Adrenal gland (tissue), 12 donors: ENCODE data around the gene TLR7. TPM values are rescaled to one million over a fixed set of nuclear protein-coding genes. Genes with fewer than 3 reads are reported as not detected.

Source experiments
- DNase-seq, 7 donors: peaks; one replicate each; pipeline ENCODE4 v3.0.0-alpha.2; 2019 to 2020
- H3K27ac ChIP-seq, 5 donors: fragments of 200-600 bp; sonication (generic) in 4 of 5; 1 replicate in 3 of 5; 2 replicates in 2 of 5; pipeline versions ENCODE4 v1.5.1 to v1.8.0; 2016 to 2020; ENCODE audit warnings: mild to moderate bottlenecking in 1 of 5
- H3K27me3 ChIP-seq: fragments of 200-600 bp; 2 replicates; pipeline ENCODE4 v1.8.0; 2021
- H3K36me3 ChIP-seq, 2 donors: fragments of 200-600 bp; replicated peaks in 1 of 2; 1 replicate in 1 of 2; 2 replicates in 1 of 2; pipeline versions ENCODE4 v1.5.1 to v1.8.0; 2018 to 2022
- H3K4me1 ChIP-seq, 2 donors: fragments of 200-600 bp; replicated peaks in 1 of 2; 1 replicate in 1 of 2; 2 replicates in 1 of 2; pipeline versions ENCODE4 v1.5.1 to v1.8.0; 2018 to 2021
- H3K4me3 ChIP-seq, 4 donors: fragments of 200-600 bp; sonication (generic) in 3 of 4; one replicate each; pipeline ENCODE4 v1.5.1; 2016 to 2018
- H3K9me3 ChIP-seq, 3 donors: fragments of 200-600 bp; sonication (generic) in 1 of 3; replicated peaks in 1 of 3; 1 replicate in 2 of 3; 2 replicates in 1 of 3; pipeline versions ENCODE4 v1.5.1 to v1.8.0; 2016 to 2021
- CTCF ChIP-seq, 6 experiments: fragments of 450-650 bp in 4 of 6; fragments of 200-600 bp in 2 of 6; sonication (generic) in 1 of 6; IDR thresholded peaks; 1 replicate in 5 of 6; 2 replicates in 1 of 6; pipeline versions ENCODE4 v1.5.1 to v1.8.0; 2016 to 2021; ENCODE audit warnings: antibody characterized with exemption in 6 of 6, mild to moderate bottlenecking in 2 of 6, moderate library complexity in 1 of 6
- POLR2A ChIP-seq, 2 donors: fragments of 450-650 bp; IDR thresholded peaks; one replicate each; pipeline ENCODE4 v1.6.1; 2017; ENCODE audit warnings: antibody characterized with exemption in 2 of 2, mild to moderate bottlenecking in 2 of 2, moderate library complexity in 1 of 2
- whole genome bisulfite sequencing, 4 donors: extraction: QIAGEN DNeasy Blood & Tissue Kit in 2 of 4; methylation state at CpG; one replicate each; pipeline versions ENCODE4 v1.1.5 to v1.1.7; 2013 to 2017; 5-methylcytosine and 5-hydroxymethylcytosine counted together
- intact Hi-C, 2 donors: fragments of 100-400 bp; cut with DNase I; formaldehyde crosslinking; loops; one replicate each; pipeline versions ENCODE4 v1.14.1 to v1.15.0; 2022 to 2023
- polyA plus RNA-seq, 3 donors: library from polyadenylated mRNA; stranded (reverse); fragments of 200-250 nt in 2 of 3; fragments of 350-450 nt in 1 of 3; fragmentation: Illumina TruSeq in 1 of 3; extraction: RNeasy Lipid Tissue Mini Kit (QIAGEN cat#74804) in 1 of 3; gene quantifications; one replicate each; pipeline ENCODE4 v1.2.3, GENCODE V29; 2013 to 2014
- total RNA-seq, 9 donors: library from RNA; depleted of rRNA in 4 of 9; stranded (reverse); fragments of >200 nt in 4 of 9; fragments of 120-200 nt in 1 of 9; fragmentation: NEBNext Ultra II Directional in 1 of 9; extraction: Animal tissue kit (Norgen Biotek cat#: 25700) in 1 of 9; gene quantifications; one replicate each; pipeline versions ENCODE4 v1.1.0 to v1.2.4, GENCODE V29; 2013 to 2023
- donor health status: healthy with polysubstance abuse.
- donor health status: Bipolar disorder and iron deficiency.
- donor health status: DM: yes; HTN: yes; CAD: no.
- donor health status: DM: no; HTN: no; CAD: no.
- donor health status: DM: no; HTN: no; CAD: no.
- donor health status: DM: yes; HTN: yes; CAD: no.

The TLR7 gene
- total and polyA plus RNA-seq, 12 donors = 0.18 to 4.0 (median 2.2) TPM

- no peaks in the 10 kb centered on the region for H3K4me1 ChIP-seq
- H3K27me3 ChIP-seq = peaks cover 11% of the 10 kb centered on the region
- TF ChIP-seq POLR2A (IDR thresholded peaks at IDR 0.05) (no peak), CTCF (IDR thresholded peaks at IDR 0.05) (no peak)
- intact Hi-C loops = no loop called here
- WGBS, 4 donors = 40 to 76% (median 59%) methylated on average over 3 of the region's 3 CpGs
- H3K27ac ChIP-seq = no peak overlapping the region
- H3K36me3 ChIP-seq = no peaks in the 10 kb centered on the region
- H3K9me3 ChIP-seq = no peaks in the 10 kb centered on the region
- no peak for DNase-seq
- no peak overlapping the region for H3K4me3 ChIP-seq
Observed at GRCh38 chrX:12844319-12844718, 22.6 kb upstream of the TLR7 start.

GRCh38 chrX:12865359-12865758 lies 1.5 kb upstream of the TLR7 start:
- Histone ChIP-seq H3K4me1 (no peaks in the 10 kb centered on the region), H3K36me3 (no peaks in the 10 kb centered on the region), H3K4me3 (no peak overlapping the region), H3K9me3 (no peaks in the 10 kb centered on the region), H3K27ac (no peak overlapping the region), H3K27me3 (peaks cover 10% of the 10 kb centered on the region)
- TF ChIP-seq POLR2A (IDR thresholded peaks at IDR 0.05) = no peak
- intact Hi-C loops = no loop called here
- WGBS, 4 donors = 43 to 54% (median 51%) methylated on average over 6 to 7 of the region's 7 CpGs
- no peak for DNase-seq

- Histone ChIP-seq H3K27ac (peak overlapping the region in 1 of 5 donors; percentile 38), H3K4me1 (no peaks in the 10 kb centered on the region), H3K9me3 (no peaks in the 10 kb centered on the region), H3K36me3 (no peaks in the 10 kb centered on the region), H3K4me3 (no peak overlapping the region), H3K27me3 (peaks cover 10% of the 10 kb centered on the region)
- 35 to 60% (median 45%) methylated on average over 4 of the region's 4 CpGs for WGBS, 4 donors
- DNase-seq = no peak
- intact Hi-C loops = no loop called here
- TF ChIP-seq POLR2A (IDR thresholded peaks at IDR 0.05) = no peak
- no peak for TF ChIP-seq CTCF (IDR thresholded peaks at IDR 0.05)
Observed at GRCh38 chrX:12867685-12868084, 813 bp downstream of the TLR7 start.

GRCh38 chrX:12868747-12869146 lies 1.9 kb downstream of the TLR7 start:
- no peaks in the 10 kb centered on the region for H3K9me3 ChIP-seq
- intact Hi-C loops = no loop called here
- no peaks in the 10 kb centered on the region for H3K4me1 ChIP-seq
- H3K27me3 ChIP-seq = peaks cover 10% of the 10 kb centered on the region
- H3K36me3 ChIP-seq = no peaks in the 10 kb centered on the region
- H3K4me3 ChIP-seq = no peak overlapping the region
- no peak for DNase-seq
- 65 to 76% (median 75%) methylated on average over 3 to 4 of the region's 4 CpGs for WGBS, 4 donors
- H3K27ac ChIP-seq = no peak overlapping the region
- TF ChIP-seq POLR2A (IDR thresholded peaks at IDR 0.05) (no peak), CTCF (IDR thresholded peaks at IDR 0.05) (no peak)

GRCh38 chrX:12871257-12871656 lies 4.4 kb downstream of the TLR7 start:
- no peaks in the 10 kb centered on the region for H3K27me3 ChIP-seq
- no peak overlapping the region for H3K4me3 ChIP-seq
- H3K36me3 ChIP-seq = no peaks in the 10 kb centered on the region
- H3K27ac ChIP-seq = no peak overlapping the region
- no peak for DNase-seq
- TF ChIP-seq POLR2A (IDR thresholded peaks at IDR 0.05) = no peak
- TF ChIP-seq CTCF (IDR thresholded peaks at IDR 0.05) = no peak
- WGBS, 4 donors = 64 to 69% (median 67%) methylated on average over 6 of the region's 6 CpGs
- intact Hi-C loops = no loop called here
- no peaks in the 10 kb centered on the region for H3K4me1 ChIP-seq
- H3K9me3 ChIP-seq = no peaks in the 10 kb centered on the region
